Measurements from ENCODE around the gene CPEB4.

DNA sequence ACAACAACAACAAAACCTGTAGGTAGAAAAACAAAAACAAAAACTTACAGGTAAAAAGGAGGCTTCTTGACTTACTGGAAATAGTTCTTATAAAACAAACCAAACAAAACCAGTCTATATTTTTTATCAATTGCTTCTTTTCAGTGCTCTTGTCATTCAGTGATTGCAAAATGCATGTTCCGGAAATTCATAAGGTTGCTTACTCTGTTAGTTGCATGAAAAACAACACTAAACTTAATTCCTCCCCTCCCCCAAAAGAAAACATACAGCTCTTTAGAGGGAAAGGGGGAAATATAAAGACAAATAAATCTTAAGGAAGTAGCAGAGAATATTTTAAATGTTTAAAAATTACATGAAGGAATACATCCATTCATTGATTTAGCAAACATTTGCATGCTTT, 19.1 kb downstream of the CPEB4 start:
- TF ChIP-seq GABPA (IDR thresholded peaks at IDR 0.05; ENCODE audit: borderline replicate concordance, insufficient read depth, low read length): no peak
- TF ChIP-seq POLR2A (IDR thresholded peaks at IDR 0.05; ENCODE audit: control extremely low read depth in 1 of 2, low read depth in 2 of 2, low read length in 2 of 2): no peak
- TF ChIP-seq TAF1 (IDR thresholded peaks at IDR 0.05; ENCODE audit: low read depth, low read length): no peak
- TF ChIP-seq, protein P1, sequence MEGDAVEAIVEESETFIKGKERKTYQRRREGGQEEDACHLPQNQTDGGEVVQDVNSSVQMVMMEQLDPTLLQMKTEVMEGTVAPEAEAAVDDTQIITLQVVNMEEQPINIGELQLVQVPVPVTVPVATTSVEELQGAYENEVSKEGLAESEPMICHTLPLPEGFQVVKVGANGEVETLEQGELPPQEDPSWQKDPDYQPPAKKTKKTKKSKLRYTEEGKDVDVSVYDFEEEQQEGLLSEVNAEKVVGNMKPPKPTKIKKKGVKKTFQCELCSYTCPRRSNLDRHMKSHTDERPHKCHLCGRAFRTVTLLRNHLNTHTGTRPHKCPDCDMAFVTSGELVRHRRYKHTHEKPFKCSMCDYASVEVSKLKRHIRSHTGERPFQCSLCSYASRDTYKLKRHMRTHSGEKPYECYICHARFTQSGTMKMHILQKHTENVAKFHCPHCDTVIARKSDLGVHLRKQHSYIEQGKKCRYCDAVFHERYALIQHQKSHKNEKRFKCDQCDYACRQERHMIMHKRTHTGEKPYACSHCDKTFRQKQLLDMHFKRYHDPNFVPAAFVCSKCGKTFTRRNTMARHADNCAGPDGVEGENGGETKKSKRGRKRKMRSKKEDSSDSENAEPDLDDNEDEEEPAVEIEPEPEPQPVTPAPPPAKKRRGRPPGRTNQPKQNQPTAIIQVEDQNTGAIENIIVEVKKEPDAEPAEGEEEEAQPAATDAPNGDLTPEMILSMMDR (IDR thresholded peaks at IDR 0.05; ENCODE audit: control extremely low read depth in 1 of 3, insufficient read depth in 1 of 3, low read depth in 1 of 3, low read length in 3 of 3): no peak
- TF ChIP-seq CEBPB (IDR thresholded peaks at IDR 0.05; ENCODE audit: low read depth, low read length): no peak
- no peak for TF ChIP-seq TCF12 (IDR thresholded peaks at IDR 0.05; ENCODE audit: low read depth, low read length)
- TF ChIP-seq EGR1 (IDR thresholded peaks at IDR 0.05; ENCODE audit: borderline replicate concordance, low read depth, low read length): no peak

All from H1 (cell line).